Measurements from ENCODE around the gene FEZ2.

- TF ChIP-seq CTCF (conservative IDR thresholded peaks at IDR 0.05; ENCODE audit: low read depth, low read length) = no peak
- TF ChIP-seq EZH2 (IDR thresholded peaks at IDR 0.05; ENCODE audit: borderline replicate concordance, low read depth, low read length, poor library complexity, severe bottlenecking) = no peak
Observed at GRCh38 chr2:36564377-36564930, 33.5 kb downstream of the FEZ2 start.

Data from A673 (cell line).